ENCODE data around the gene RHOBTB3.

GRCh38 chr5:95797301-95797700 is 66.2 kb downstream of the RHOBTB3 start:
- TF ChIP-seq, protein P1, sequence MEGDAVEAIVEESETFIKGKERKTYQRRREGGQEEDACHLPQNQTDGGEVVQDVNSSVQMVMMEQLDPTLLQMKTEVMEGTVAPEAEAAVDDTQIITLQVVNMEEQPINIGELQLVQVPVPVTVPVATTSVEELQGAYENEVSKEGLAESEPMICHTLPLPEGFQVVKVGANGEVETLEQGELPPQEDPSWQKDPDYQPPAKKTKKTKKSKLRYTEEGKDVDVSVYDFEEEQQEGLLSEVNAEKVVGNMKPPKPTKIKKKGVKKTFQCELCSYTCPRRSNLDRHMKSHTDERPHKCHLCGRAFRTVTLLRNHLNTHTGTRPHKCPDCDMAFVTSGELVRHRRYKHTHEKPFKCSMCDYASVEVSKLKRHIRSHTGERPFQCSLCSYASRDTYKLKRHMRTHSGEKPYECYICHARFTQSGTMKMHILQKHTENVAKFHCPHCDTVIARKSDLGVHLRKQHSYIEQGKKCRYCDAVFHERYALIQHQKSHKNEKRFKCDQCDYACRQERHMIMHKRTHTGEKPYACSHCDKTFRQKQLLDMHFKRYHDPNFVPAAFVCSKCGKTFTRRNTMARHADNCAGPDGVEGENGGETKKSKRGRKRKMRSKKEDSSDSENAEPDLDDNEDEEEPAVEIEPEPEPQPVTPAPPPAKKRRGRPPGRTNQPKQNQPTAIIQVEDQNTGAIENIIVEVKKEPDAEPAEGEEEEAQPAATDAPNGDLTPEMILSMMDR (IDR thresholded peaks at IDR 0.05; ENCODE audit: low read depth, low read length, missing input control): no peak
- TF ChIP-seq HNF4G (IDR thresholded peaks at IDR 0.05): no peak
- TF ChIP-seq EGR1 (IDR thresholded peaks at IDR 0.05; ENCODE audit: low read depth in 2 of 2): no peak
- no peak for TF ChIP-seq SP1 (IDR thresholded peaks at IDR 0.05)
- no peak for TF ChIP-seq JUND (IDR thresholded peaks at IDR 0.05)
- TF ChIP-seq MAX (IDR thresholded peaks at IDR 0.05): no peak
- no peak for TF ChIP-seq TAF1 (conservative IDR thresholded peaks at IDR 0.05)
- TF ChIP-seq RAD21 (IDR thresholded peaks at IDR 0.05): no peak
- no peak for TF ChIP-seq YY1 (IDR thresholded peaks at IDR 0.05)
